Measurements from ENCODE around the gene MRPL27.

Gene MRPL27

GRCh38 chr17:50359005-50359699 lies 13.8 kb downstream of the MRPL27 start:
- TF ChIP-seq CTCF (IDR thresholded peaks at IDR 0.05; ENCODE audit: insufficient read depth, missing control alignments) = no peak
- FAIRE-seq (no peak), DNase-seq (ENCODE audit: insufficient read length, low spot score) (no peak)

- TF ChIP-seq CTCF (IDR thresholded peaks at IDR 0.05; ENCODE audit: insufficient read depth, missing control alignments) = no peak
- no peak for FAIRE-seq
- no peak for DNase-seq (ENCODE audit: insufficient read length, low spot score)
Observed at GRCh38 chr17:50358177-50358576, 14.8 kb downstream of the MRPL27 start.

GRCh38 chr17:50356892-50357510 lies 16.0 kb downstream of the MRPL27 start:
- no peak for TF ChIP-seq CTCF (IDR thresholded peaks at IDR 0.05; ENCODE audit: insufficient read depth, missing control alignments)
- no peak for DNase-seq (ENCODE audit: insufficient read length, low spot score)
- no peak for FAIRE-seq

GRCh38 chr17:50356418-50356817 lies 16.6 kb downstream of the MRPL27 start:
- DNase-seq (ENCODE audit: insufficient read length, low spot score) (no peak), FAIRE-seq (no peak)
- TF ChIP-seq CTCF (IDR thresholded peaks at IDR 0.05; ENCODE audit: insufficient read depth, missing control alignments) = no peak

GRCh38 chr17:50355701-50356341 lies 17.2 kb downstream of the MRPL27 start:
- DNase-seq (ENCODE audit: insufficient read length, low spot score) (no peak), FAIRE-seq (no peak)
- TF ChIP-seq CTCF (IDR thresholded peaks at IDR 0.05; ENCODE audit: insufficient read depth, missing control alignments) = no peak

GRCh38 chr17:50355336-50355700 lies 17.7 kb downstream of the MRPL27 start:
- no peak for TF ChIP-seq CTCF (IDR thresholded peaks at IDR 0.05; ENCODE audit: insufficient read depth, missing control alignments)
- DNase-seq (ENCODE audit: insufficient read length, low spot score) (no peak), FAIRE-seq (no peak)

- no peak for DNase-seq (ENCODE audit: insufficient read length, low spot score)
- no peak for FAIRE-seq
- no peak for TF ChIP-seq CTCF (IDR thresholded peaks at IDR 0.05; ENCODE audit: insufficient read depth, missing control alignments)
Observed at GRCh38 chr17:50354776-50355175, 18.2 kb downstream of the MRPL27 start.
